Right renal pelvis (tissue), 4 donors: ENCODE results near the gene CERS1. TPM values are rescaled to one million over a fixed set of nuclear protein-coding genes. Genes with fewer than 3 reads are reported as not detected.
A peak's percentile ranks its signal among the peaks of the same experiment; 100 is the strongest.
"Not testable (repeated sequence)": the region's sequence is repeated elsewhere in the genome, so short reads cannot be mapped to it uniquely, and the experiment has no call there.

Source experiments
- DNase-seq, 4 donors: peaks; one replicate each; pipeline ENCODE4 v3.0.0-alpha.2; 2013; ENCODE audit warnings: low read depth in 4 of 4, low spot score in 3 of 4, missing footprints in 1 of 4
- polyA plus RNA-seq, 4 donors: library from polyadenylated mRNA; unstranded; fragments of 120-200 nt; gene quantifications; one replicate each; pipeline ENCODE4 v1.2.1, GENCODE V29; 2013; ENCODE audit not compliant: insufficient read length in 4 of 4

CERS1 gene
- polyA plus RNA-seq, 4 donors, result 5.4 to 8.0 (median 6.4) TPM

GRCh38 chr19:18919900-18920214, 23.9 kb upstream of the CERS1 start:
- DNase-seq, result no peak

- peak; percentile 98 to 99 (median 99) for DNase-seq
Observed at GRCh38 chr19:18919086-18919899, 23.3 kb upstream of the CERS1 start, which contains the start of the genes COPE and DDX49. Gene COPE (minus strand): TSS chr19:18919387. CDS start chr19:18919348, 39 bp downstream. Gene DDX49 (plus strand): TSS chr19:18919715. CDS start chr19:18919742, 27 bp downstream.

- not testable (repeated sequence) for DNase-seq
Observed at GRCh38 chr19:18917593-18917992, 21.6 kb upstream of the CERS1 start.

GRCh38 chr19:18915639-18916038, 19.7 kb upstream of the CERS1 start:
- DNase-seq, result no peak

- no peak for DNase-seq
Observed at GRCh38 chr19:18913466-18913865, 17.5 kb upstream of the CERS1 start.

GRCh38 chr19:18912933-18913332, 17.0 kb upstream of the CERS1 start:
- no peak for DNase-seq

GRCh38 chr19:18910801-18911436, 15.0 kb upstream of the CERS1 start:
- DNase-seq, result no peak

GRCh38 chr19:18910010-18910409, 14.1 kb upstream of the CERS1 start:
- no peak for DNase-seq

- DNase-seq, result no peak
Observed at GRCh38 chr19:18908917-18909619, 13.1 kb upstream of the CERS1 start.

GRCh38 chr19:18906605-18907519, 10.9 kb upstream of the CERS1 start:
- DNase-seq, result no peak

GRCh38 chr19:18905513-18906236, 9.7 kb upstream of the CERS1 start:
- DNase-seq, result no peak

GRCh38 chr19:18905058-18905456, 9.1 kb upstream of the CERS1 start:
- no peak for DNase-seq

- DNase-seq, result no peak
Observed at GRCh38 chr19:18904334-18905057, 8.5 kb upstream of the CERS1 start.

GRCh38 chr19:18903156-18904037, 7.4 kb upstream of the CERS1 start:
- DNase-seq, result no peak

GRCh38 chr19:18902519-18902918, 6.6 kb upstream of the CERS1 start:
- DNase-seq, result not testable (repeated sequence)

- no peak for DNase-seq
Observed at GRCh38 chr19:18901491-18901890, 5.5 kb upstream of the CERS1 start.

- DNase-seq, result no peak
Observed at GRCh38 chr19:18900700-18901481, 4.9 kb upstream of the CERS1 start.
